Muscle of back (tissue), 11 donors: ENCODE data around the gene GREM2. TPM values are rescaled to one million over a fixed set of nuclear protein-coding genes. Genes with fewer than 3 reads are reported as not detected.

Source experiments
- DNase-seq, 3 donors: peaks; one replicate each; pipeline versions ENCODE4 v3.0.0 to v3.0.0-alpha.2; 2013
- polyA plus RNA-seq, 10 donors: library from polyadenylated mRNA; unstranded; fragments of 120-200 nt; gene quantifications; one replicate each; pipeline ENCODE4 v1.2.1, GENCODE V29; 2013; ENCODE audit not compliant: insufficient read length in 10 of 10

GREM2 gene
- polyA plus RNA-seq, 10 donors, result 2.5 to 13.6 (median 3.5) TPM

DNA sequence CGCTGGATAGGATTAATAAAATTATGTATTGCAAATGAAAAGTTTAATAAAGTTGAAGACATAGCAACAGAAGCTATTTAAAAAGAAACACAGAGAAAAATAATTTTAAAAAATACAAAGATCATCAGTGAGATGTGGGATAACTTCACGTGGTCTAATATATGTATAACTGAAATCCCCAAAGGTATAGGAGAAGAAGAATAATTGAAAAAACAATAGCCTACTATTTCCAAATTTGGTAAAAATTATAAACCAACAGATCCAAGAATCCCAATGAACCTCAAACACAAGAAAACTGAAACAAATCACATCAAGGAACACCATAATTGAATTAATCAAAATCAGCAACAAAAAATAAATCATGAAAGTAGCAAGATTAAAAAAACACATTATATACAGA, 44.9 kb downstream of the GREM2 start:
- no peak for DNase-seq

DNA sequence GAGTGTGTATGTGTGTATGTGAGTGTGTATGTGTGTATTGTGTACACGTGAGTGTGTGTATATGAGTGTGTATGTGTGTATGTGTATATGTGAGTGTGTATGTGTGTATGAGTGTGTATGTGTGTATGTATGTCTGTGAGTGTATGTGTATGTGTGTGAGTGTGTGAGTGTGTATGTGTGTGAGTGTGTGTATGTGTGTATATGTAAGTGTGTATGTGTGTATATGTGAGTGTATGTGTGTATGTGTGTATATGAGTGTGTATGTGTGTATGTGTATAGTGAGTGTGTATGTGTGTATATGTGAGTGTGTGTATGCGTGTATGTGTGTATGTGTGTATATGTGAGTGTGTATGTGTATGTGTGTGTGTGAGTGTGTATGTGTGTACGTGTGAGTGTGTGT, 49.2 kb downstream of the GREM2 start:
- DNase-seq, result no peak

DNA sequence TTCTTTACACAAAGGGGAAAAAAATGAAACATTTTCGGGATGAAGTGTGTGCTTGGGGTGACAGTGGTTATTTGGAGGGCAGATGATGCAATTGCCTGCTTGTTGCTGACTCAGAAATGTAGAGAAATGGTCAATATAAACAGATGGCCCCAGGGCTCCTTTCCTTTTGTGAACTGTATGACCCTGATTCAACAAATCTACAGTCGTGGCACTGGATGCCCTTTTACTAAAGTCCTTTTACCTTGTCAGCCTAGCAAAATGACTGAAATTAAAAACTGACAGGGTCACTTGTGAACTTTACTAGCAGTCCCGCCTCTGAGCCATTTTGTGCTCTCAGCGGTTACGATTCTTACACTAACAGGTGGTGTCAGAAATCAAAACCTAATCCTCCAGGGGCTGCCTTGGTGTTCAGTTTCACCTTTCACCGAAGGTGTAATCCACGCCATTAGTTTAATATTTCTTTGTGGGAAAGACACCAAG, 49.8 kb downstream of the GREM2 start:
- no peak for DNase-seq

DNA sequence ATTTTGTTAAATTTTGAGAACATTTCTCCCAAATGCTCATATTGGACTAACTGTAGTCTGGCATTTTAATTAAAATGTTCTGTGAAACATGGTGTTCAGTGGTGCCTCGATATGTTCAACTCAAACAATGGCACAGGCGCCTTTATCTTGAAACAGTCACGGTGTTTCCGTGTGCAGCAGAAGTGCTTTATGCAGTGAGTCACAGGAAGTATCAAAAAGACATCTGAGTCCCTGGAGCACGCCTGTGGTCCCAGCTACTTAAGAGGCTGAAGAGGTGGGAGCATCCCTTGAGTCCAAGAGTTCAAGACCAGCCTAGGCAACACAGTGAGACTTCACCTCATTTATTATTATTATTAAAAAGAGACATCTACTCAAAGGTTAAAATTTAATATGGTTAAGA, 52.2 kb downstream of the GREM2 start:
- no peak for DNase-seq

DNA sequence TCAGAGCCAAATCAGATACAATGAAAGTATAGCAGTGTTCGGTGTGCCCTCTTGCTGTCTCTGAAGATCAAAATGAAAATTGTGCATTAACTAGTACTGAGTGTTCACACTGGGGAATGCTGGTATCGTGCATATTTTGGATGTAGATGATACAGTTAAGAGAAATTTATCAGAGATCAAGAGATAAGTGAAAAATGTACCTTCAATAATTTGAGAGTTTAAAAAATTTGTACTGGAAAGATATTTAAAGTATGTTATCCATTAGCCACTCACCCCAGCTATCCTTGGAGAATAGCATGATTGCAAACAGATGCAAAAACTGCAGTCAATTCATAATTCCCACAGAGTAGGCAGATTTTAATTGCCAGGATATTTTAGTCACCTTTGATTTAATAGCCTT, 56.4 kb downstream of the GREM2 start:
- peak in 2 of 3 donors; percentile 13 to 31 for DNase-seq

DNA sequence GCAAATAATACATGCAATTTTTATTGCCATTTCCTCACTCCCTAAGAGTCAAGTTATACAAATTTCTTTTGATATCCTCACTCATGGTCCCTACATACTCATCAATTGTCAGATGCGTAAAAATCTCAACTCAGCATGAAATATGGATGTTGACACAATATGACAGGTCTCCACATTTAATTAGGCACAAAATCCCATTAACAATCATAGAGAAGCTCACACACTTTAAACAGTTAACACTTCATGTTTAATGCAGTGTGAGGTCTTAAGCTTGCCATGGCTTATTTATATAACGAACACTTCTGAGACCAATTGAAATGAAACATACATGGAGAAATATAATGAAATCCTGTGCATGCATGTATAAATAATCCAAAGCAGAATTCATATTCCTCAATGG, 58.6 kb downstream of the GREM2 start:
- no peak for DNase-seq

DNA sequence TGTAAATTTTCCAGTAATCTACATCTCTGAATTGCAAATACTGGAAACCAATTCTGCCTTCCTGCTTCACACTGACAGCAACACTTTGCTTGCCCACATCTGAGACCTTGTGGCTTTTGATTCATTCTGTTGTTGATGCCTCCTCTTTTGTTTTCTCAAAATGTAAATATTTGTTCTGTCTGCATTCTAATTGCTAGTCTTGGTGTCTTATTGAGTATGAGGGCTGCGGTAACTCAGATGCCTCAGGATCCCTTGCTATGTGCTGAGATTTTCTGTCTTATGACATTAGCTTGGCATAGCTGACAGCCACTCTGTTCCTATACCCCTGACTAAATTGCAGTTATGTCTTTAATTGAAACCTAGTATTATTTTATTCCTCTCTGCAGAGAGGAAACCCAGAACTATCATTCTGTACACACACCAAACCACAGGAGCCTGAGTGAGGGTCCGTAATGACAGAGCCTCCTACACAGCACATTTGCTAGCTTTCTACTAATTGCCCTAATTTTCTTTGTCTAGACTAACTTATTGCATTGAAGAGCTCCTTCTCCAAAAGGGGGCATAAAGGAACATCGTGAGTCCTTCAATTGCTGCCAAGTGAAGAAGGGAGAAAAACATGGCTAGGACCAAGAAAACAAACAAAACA, 72.1 kb downstream of the GREM2 start:
- no peak for DNase-seq

DNA sequence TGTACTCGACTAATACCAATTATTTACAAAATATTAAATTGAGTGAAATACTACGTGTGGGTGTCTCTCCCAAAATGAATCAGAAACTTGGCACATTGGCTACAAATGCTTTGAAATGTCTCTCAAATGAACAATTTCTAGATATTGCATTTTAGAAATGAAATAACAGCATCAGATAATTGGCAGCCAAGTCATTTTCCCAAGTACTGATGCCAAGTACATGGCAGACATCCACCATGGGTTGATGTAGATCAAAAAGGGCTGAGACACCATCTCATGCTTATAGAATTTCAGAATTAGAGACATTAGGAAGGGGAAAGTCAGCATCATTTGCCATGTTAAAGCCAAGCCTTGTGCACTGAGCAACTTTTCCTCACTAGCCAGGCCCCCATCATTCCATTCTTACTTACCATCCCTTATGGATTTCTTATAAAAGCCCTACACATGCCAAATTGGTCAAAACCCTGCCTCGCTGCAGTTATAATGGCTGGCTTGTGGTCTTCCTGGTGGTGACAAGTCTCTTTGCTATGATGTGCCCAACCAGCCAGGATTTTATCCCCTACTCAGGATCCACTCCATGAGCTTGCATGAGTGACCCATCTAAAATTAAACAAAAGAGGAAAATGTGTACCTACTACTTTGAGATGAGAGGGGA, 73.1 kb downstream of the GREM2 start:
- peak in 1 of 3 donors; percentile 41 for DNase-seq

DNA sequence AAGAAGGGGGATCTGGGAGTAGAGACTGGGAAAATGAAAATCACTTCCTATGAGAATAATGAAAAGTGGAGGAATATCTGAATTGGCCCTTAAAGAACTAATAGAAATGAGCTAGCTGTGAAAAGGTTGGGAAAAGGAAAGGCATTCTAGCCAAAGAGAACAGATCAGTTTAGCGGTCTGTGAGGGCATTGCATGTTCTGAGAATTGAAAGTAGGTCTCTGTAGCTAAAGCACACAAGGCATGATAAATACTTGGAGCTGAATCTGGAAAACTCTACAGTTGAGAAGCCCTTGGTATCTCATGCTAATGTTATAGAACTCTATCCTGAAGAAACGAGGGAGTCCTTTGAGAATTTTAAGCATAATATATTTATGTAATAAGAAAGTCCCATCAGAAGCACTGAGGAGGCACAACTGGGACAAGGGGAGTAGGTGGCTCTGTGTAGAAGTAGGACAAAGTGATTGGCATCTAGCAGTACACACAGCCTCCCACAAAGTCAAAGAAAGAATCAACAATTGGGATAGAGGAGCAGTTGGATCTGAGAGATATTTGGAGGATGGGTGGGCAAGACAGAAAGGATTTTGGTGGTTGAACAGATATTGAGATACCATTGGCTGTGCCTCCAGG, 78.7 kb downstream of the GREM2 start:
- no peak for DNase-seq

DNA sequence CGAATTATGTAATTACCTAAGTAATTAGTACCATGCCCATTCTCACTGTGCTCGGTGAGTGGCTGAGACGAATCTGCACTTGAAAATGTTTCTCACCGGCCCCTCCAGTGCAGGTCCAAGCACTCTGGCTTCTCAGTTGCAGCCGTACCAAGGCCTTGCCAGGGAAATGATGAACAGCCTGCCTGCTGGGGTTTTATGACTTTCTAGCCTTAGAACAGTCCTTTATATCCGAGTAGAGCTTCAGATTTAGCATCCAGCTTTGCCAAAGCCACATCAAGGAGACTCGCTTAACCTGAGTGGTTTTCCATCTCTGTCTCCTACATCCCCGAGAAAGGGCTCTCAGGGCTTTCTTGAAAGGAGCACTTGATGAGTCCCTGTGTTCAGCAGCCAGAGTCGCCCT, 83.4 kb downstream of the GREM2 start:
- DNase-seq, result peak in 1 of 3 donors; percentile 26

DNA sequence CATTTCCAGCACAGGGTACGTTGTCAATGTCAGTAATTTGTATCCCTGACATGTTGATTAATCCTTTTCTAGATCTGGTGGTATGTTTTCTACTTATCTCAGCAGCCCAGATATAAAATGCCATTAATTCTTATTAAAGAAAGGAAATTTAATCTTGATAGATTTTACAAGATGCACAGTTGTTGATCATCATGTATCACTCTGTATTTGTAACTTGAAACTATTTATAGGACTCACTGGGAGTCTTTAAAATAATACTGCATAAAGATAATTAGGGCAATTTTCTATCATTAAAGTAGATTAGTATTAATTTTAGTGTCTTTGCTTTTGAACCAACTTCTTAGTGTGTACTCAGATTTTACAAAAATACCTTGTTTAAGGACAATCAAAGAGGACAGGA, 84.9 kb downstream of the GREM2 start:
- DNase-seq, result no peak

DNA sequence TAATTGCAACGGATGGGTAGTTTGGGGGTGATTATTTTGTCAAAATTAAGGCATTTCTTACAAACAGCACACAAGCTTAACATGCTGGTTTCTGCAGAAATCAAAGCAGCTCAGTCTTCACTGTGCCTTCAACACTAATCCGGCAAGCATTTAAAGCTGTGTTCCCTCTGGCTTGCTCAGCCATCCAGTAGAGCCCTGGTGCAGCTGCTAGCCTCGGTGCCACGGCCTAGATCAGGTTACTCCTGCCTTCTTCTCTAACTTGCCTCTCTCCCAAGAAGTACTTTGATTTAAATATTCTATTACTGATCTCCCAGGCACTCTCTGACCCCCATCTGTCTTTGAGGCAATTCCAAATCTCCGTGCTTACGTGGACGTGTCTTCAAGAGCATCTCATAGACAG, 85.6 kb downstream of the GREM2 start:
- DNase-seq, result peak in 2 of 3 donors; percentile 41 to 57

DNA sequence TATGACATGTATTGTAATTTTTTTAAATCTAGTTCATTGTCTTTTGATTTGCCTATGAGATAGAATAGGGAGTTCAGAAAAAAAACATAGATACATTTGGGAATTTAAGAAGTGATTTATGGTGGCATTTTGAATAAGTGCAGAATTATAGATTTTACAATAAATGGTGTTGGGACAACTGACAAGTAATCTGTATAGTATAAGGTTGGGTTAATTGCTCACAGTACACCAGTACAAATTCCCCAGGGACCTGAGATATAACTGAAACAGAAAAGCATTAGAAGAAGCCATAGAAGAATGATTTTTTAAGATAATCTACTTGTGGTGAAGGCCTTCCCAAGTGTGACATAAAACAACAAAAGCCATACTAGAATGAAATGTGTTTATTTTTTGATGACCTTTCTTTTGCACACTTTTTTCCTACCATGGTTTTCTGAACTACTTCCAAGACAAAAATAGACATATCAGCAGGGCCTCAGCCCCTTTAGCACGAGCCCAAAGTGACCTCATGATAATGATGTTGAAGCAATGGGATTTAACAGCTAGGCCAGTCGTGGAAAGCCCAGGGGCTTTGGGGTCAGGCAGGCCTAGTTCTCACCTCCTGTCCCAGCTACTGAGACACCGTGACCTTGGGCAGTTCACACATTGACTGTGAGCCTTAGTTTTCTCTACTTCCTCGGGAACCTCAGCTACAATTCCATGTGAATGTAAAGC, 87.4 kb downstream of the GREM2 start:
- DNase-seq, result no peak

DNA sequence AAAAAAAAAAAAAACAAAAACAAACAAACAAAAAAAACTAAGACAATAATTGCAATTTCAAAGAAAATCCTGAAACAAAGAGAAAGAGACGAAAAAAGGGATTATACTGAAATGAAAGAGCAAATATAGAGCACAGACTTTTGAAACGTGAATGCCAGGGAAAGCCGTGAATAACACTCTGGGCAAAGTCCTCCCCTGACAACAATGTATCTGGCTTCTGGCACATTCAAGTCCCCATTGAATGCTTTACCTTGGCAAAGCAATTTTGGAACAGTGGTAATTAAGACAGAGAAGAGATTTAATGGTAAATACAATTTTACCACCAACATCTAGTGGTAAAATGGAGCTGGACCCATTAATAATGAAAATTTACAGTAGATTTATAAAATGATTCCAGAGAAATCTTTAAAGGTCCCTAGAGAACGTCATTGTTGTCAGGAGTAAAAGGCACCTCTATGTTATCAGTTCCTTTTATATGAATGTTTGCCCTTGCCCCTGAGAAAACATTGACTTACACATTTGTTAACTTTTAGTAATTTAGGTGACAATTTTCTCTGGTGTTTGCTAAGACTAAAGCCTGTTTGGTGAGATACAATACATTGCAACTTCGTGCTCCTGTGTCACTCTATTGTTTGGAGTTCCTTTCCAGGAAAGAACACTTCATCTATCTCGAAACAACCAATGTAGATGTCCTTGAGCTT, 89.7 kb downstream of the GREM2 start:
- no peak for DNase-seq

DNA sequence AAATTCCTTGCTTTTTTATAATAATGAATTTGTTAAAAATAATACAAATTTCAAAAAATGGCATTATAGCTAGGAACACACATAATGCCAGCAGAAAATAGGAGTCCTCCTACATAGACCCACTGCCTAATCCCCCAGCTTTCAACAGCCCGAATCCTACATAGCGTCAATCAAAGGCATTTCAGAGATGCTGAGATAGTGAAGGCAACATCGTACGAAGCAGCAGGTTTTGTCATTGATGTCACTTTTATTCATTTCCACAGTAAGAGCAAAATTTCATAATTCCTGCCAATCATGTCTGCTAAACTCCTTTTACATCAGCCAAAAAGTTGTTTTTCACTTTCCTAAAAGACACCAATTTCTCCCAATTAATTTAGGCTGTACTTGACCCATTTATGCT, 94.1 kb downstream of the GREM2 start:
- no peak for DNase-seq

DNA sequence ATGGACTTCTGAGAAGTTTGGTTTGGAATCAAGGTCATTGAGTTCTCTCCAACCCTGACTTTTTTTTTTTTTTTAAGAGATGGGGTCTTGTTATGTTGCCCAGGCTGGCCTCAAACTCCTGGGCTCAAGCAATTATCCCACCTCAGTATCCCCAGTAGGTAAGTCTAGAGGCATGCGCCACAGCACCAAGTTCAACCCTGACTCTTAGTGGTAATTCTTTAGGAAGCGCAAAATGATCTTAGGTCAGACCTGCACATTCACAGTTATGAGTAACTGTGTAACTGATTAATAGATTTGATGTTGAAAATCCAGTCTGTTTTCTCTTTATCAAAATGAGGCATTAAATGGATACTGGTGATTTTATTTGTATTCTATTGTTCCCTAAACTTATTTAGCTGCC, 95.9 kb downstream of the GREM2 start:
- DNase-seq, result no peak

DNA sequence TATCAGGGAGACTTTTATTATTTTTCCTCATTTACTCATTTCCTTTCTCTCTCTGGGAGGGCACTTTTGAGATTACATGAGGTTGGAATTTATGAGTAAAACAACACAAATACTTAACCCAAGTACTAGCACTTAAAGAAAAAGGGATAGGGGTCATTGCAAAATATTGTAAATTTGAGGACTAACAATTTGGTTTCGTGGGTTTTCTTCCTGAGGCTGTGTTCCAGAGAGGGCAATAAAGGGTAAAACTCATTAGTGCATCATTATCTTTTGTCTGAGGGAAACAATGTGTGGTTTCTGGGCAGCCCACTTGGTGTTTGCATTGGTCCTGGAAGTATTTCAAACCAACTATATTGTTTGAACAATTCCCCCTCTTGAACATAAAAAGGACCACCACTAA, 96.5 kb downstream of the GREM2 start:
- peak in 1 of 3 donors; percentile 57 for DNase-seq

DNA sequence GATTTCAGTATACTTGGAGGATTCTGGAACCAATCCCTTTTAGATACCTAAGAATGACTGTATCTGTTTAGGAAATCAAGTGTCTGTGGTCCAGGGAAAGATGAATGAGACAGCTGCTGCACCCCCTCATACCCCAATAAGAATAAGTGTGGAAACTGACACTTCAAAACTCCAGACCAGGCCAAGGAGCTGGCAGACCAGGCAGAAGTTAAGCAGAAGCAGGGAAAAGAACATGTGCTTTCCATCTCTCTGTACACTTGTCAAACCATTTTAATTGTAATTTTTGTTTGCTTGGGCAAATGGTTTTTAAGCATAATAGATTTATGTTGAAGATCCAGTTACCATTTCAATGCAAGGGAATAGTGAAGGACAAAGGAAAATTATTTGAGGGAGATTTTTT, 100.2 kb downstream of the GREM2 start:
- no peak for DNase-seq

DNA sequence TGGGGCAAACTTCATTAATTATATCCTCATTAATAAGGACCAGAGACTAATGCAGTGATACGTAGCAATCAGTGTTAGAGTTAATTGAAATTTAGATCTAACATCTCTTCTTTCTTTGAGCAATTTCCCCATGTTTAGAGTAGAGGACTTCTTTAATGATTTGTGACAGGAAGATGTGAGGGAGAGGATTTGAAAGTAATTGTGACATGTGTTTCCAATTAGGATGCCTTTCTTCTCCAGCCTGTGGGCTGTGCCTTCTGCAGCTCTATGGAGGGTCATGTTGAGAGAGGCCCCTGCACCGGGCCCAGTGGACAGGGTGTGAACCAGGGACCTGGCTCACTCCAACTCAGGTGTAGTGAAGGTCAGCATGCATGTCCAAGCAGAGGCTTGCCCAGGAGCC, 103.0 kb downstream of the GREM2 start:
- DNase-seq, result no peak

DNA sequence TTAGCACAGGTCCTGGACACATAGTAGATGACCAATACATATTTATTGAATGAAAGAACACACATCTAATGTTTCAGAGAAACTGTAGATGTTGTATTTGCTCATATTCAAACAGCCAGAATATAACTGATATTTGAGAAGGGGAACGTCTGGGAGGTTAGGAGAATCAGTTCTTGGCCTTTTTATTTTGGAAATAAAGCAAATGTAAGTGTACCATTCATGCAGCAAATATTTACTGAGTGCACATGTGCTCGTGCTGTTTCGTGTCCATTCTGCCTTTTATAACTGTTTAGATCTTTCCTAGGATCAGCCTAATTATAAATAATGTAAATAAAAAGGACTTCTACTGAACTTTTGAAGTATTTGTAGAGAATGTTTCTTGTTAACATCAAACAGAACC, 103.8 kb downstream of the GREM2 start:
- no peak for DNase-seq

DNA sequence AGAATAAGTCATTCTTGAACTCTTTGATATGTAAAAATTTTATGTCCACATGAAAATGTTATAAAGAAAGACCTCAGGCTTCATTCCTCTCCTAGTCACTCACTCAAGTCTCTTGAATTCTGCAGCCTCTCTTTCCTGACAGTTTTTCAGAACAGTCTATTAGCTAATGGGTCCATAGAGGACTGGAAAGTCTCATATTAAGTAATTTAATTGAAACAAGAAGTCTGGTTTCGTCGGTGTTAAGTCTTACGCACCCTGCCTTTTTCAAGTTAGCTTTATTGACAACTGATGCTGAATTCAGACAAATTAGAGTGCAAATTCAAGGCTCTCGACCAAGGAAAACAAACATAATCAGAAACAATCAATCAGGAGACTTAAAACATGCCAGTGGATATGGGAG, 105.8 kb downstream of the GREM2 start:
- no peak for DNase-seq

DNA sequence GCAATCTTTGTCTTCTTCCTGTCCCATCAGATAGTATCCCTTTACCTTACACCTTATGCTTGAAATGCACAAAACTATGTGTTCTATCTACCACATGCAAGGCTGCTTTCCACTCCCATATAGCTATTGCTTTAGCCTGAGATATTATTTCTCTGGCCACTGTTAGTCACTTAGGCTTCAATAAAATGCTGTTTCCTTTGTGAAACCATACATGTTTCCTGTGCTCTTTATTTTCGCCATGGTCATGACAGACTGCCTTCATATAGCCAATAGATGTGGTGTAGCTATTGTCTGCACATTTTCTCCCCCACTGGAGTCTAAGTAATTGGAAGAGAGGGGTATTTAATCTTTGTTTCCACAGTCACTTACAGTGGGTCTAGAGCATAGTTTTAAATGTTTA, 108.4 kb downstream of the GREM2 start:
- no peak for DNase-seq
